HL-60 (cell line): Measurements from ENCODE around the gene SUSD5.

Experiments used
- REST ChIP-seq: IDR thresholded peaks from 2 replicates; pipeline ENCODE4 v1.6.1; 2012; ENCODE audit warnings: low read depth; ENCODE audit not compliant: insufficient replicate concordance
- SPI1 ChIP-seq: IDR thresholded peaks from 2 replicates; pipeline ENCODE4 v1.6.1; 2012; ENCODE audit warnings: low read depth, mild to moderate bottlenecking, borderline replicate concordance
- TF ChIP-seq, protein P1 (sequence below): IDR thresholded peaks from one replicate; pipeline ENCODE4 v1.5.1; 2011; ENCODE audit warnings: low read length, control low read depth, inconsistent platforms; ENCODE audit not compliant: insufficient read depth

GRCh38 chr3:33114622-33115023 is 104.0 kb downstream of the SUSD5 start:
- TF ChIP-seq, protein P1, sequence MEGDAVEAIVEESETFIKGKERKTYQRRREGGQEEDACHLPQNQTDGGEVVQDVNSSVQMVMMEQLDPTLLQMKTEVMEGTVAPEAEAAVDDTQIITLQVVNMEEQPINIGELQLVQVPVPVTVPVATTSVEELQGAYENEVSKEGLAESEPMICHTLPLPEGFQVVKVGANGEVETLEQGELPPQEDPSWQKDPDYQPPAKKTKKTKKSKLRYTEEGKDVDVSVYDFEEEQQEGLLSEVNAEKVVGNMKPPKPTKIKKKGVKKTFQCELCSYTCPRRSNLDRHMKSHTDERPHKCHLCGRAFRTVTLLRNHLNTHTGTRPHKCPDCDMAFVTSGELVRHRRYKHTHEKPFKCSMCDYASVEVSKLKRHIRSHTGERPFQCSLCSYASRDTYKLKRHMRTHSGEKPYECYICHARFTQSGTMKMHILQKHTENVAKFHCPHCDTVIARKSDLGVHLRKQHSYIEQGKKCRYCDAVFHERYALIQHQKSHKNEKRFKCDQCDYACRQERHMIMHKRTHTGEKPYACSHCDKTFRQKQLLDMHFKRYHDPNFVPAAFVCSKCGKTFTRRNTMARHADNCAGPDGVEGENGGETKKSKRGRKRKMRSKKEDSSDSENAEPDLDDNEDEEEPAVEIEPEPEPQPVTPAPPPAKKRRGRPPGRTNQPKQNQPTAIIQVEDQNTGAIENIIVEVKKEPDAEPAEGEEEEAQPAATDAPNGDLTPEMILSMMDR, result no peak
- TF ChIP-seq REST (no peak), SPI1 (no peak)
